ENCODE measurements around the gene TGFB2.

Gene TGFB2

DNA sequence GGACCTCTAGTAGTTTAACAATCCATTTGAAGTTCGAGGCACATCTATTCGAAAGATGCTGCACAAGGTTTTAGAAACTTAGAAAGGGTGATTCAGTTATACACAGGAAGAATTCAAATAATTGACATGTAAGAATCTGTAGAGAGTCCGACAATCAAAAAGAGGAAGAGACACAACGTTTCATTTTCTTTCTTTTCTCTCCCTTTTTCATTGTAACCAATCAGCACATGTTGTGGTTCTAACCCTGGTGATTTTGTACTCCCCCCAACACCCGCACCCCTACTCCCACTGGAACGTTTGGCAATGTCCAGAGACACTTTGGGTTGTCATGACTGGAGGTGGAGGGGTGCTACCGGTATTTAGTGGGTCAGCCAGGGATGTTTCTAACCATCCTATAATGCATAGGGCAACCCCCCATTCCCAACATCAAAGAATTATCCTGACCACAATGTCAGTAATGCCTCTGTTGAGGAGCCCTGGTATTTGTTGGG lies 4.9 kb downstream of the TGFB2 start:
- WGBS (ENCODE audit: extremely low coverage, insufficient coverage, insufficient read length), result no CpG with 5 or more reads among the region's 7 CpGs
- Histone ChIP-seq H2BK120ac (ENCODE audit: insufficient read depth, low read length, poor library complexity) (no peak overlapping the region), H3K79me2 (ENCODE audit: control insufficient read depth, insufficient read depth, low read length, poor library complexity) (no peaks in the 10 kb centered on the region), H4K91ac (ENCODE audit: low read depth, low read length) (no peak overlapping the region), H4K8ac (ENCODE audit: low read depth, low read length) (no peak overlapping the region), H3K4ac (ENCODE audit: low read depth, low read length) (no peak overlapping the region), H3K27ac (ENCODE audit: low read depth, low read length) (no peak overlapping the region), H2BK12ac (ENCODE audit: low read length) (no peak overlapping the region), H2AK5ac (ENCODE audit: low read length) (no peak overlapping the region), H3K14ac (ENCODE audit: low read length) (no peak overlapping the region), H3K4me3 (ENCODE audit: low read depth, low read length) (no peak overlapping the region), H3K23ac (ENCODE audit: low read length) (no peak overlapping the region), H2BK5ac (ENCODE audit: low read depth, low read length, poor library complexity) (no peak overlapping the region), H3K4me2 (ENCODE audit: low read length) (peak overlapping the region; percentile 31), H4K12ac (ENCODE audit: low read depth, low read length) (no peak overlapping the region), H3K27me3 (ENCODE audit: insufficient read depth, low read length) (no peaks in the 10 kb centered on the region), H3K4me1 (ENCODE audit: control insufficient read depth in 1 of 2, insufficient read depth in 2 of 2, low read length in 2 of 2) (no peaks in the 10 kb centered on the region), H3K18ac (ENCODE audit: low read length) (no peak overlapping the region), H3K79me1 (ENCODE audit: low read length) (peaks cover 13% of the 10 kb centered on the region), H2AFZ (ENCODE audit: insufficient read depth, low read length, poor library complexity) (no peak overlapping the region), H3K9ac (ENCODE audit: low read length) (peak overlapping the region; percentile 4), H3K9me3 (ENCODE audit: insufficient read depth, low read depth, low read length) (no peaks in the 10 kb centered on the region), H3K36me3 (ENCODE audit: control insufficient read depth in 1 of 2, insufficient read depth in 2 of 2, low read length in 2 of 2) (no peaks in the 10 kb centered on the region)
- DNase-seq, result no peak

GRCh38 chr1:218350801-218351266 lies 5.7 kb downstream of the TGFB2 start:
- H3K4ac ChIP-seq (ENCODE audit: low read depth, low read length), result no peak overlapping the region
- DNase-seq, result peak; percentile 77 to 94
- H2BK12ac ChIP-seq (ENCODE audit: low read length), result no peak overlapping the region
- no peaks in the 10 kb centered on the region for H3K79me2 ChIP-seq (ENCODE audit: control insufficient read depth, insufficient read depth, low read length, poor library complexity)
- no peak overlapping the region for H4K91ac ChIP-seq (ENCODE audit: low read depth, low read length)
- no peak overlapping the region for H3K9ac ChIP-seq (ENCODE audit: low read length)
- H2BK5ac ChIP-seq (ENCODE audit: low read depth, low read length, poor library complexity), result no peak overlapping the region
- no peak overlapping the region for H2AK5ac ChIP-seq (ENCODE audit: low read length)
- no peak overlapping the region for H2AFZ ChIP-seq (ENCODE audit: insufficient read depth, low read length, poor library complexity)
- H2BK120ac ChIP-seq (ENCODE audit: insufficient read depth, low read length, poor library complexity), result no peak overlapping the region
- H3K23ac ChIP-seq (ENCODE audit: low read length), result no peak overlapping the region
- no peak overlapping the region for H3K4me2 ChIP-seq (ENCODE audit: low read length)
- no peak overlapping the region for H3K27ac ChIP-seq (ENCODE audit: low read depth, low read length)
- H3K36me3 ChIP-seq (ENCODE audit: control insufficient read depth in 1 of 2, insufficient read depth in 2 of 2, low read length in 2 of 2), result no peaks in the 10 kb centered on the region
- H3K4me3 ChIP-seq (ENCODE audit: low read depth, low read length), result no peak overlapping the region
- H3K14ac ChIP-seq (ENCODE audit: low read length), result no peak overlapping the region
- no peaks in the 10 kb centered on the region for H3K4me1 ChIP-seq (ENCODE audit: control insufficient read depth in 1 of 2, insufficient read depth in 2 of 2, low read length in 2 of 2)
- H3K18ac ChIP-seq (ENCODE audit: low read length), result no peak overlapping the region
- H3K9me3 ChIP-seq (ENCODE audit: insufficient read depth, low read depth, low read length), result no peaks in the 10 kb centered on the region
- no CpG with 5 or more reads among the region's 2 CpGs for WGBS (ENCODE audit: extremely low coverage, insufficient coverage, insufficient read length)
- H4K12ac ChIP-seq (ENCODE audit: low read depth, low read length), result no peak overlapping the region
- H3K27me3 ChIP-seq (ENCODE audit: insufficient read depth, low read length), result no peaks in the 10 kb centered on the region
- no peak overlapping the region for H4K8ac ChIP-seq (ENCODE audit: low read depth, low read length)
- peaks cover 7% of the 10 kb centered on the region for H3K79me1 ChIP-seq (ENCODE audit: low read length)

- Histone ChIP-seq H3K9ac (ENCODE audit: low read length) (no peak overlapping the region), H3K4me1 (ENCODE audit: control insufficient read depth in 1 of 2, insufficient read depth in 2 of 2, low read length in 2 of 2) (no peaks in the 10 kb centered on the region), H3K4me3 (ENCODE audit: low read depth, low read length) (no peak overlapping the region), H2BK5ac (ENCODE audit: low read depth, low read length, poor library complexity) (no peak overlapping the region), H3K27me3 (ENCODE audit: insufficient read depth, low read length) (no peaks in the 10 kb centered on the region), H2AK5ac (ENCODE audit: low read length) (no peak overlapping the region), H3K79me2 (ENCODE audit: control insufficient read depth, insufficient read depth, low read length, poor library complexity) (no peaks in the 10 kb centered on the region), H3K14ac (ENCODE audit: low read length) (no peak overlapping the region), H4K91ac (ENCODE audit: low read depth, low read length) (no peak overlapping the region), H2AFZ (ENCODE audit: insufficient read depth, low read length, poor library complexity) (no peak overlapping the region), H3K23ac (ENCODE audit: low read length) (no peak overlapping the region), H3K4me2 (ENCODE audit: low read length) (no peak overlapping the region), H3K18ac (ENCODE audit: low read length) (no peak overlapping the region), H3K27ac (ENCODE audit: low read depth, low read length) (no peak overlapping the region), H3K36me3 (ENCODE audit: control insufficient read depth in 1 of 2, insufficient read depth in 2 of 2, low read length in 2 of 2) (no peaks in the 10 kb centered on the region), H4K12ac (ENCODE audit: low read depth, low read length) (no peak overlapping the region), H2BK12ac (ENCODE audit: low read length) (peak overlapping the region; percentile 27), H4K8ac (ENCODE audit: low read depth, low read length) (no peak overlapping the region), H3K79me1 (ENCODE audit: low read length) (peaks cover 5% of the 10 kb centered on the region), H2BK120ac (ENCODE audit: insufficient read depth, low read length, poor library complexity) (no peak overlapping the region), H3K9me3 (ENCODE audit: insufficient read depth, low read depth, low read length) (no peaks in the 10 kb centered on the region), H3K4ac (ENCODE audit: low read depth, low read length) (no peak overlapping the region)
- no CpG with 5 or more reads among the region's 10 CpGs for WGBS (ENCODE audit: extremely low coverage, insufficient coverage, insufficient read length)
- peak in 1 of 2 donors; percentile 39 for DNase-seq
Measured at GRCh38 chr1:218351391-218352074, 6.4 kb downstream of the TGFB2 start.

DNA sequence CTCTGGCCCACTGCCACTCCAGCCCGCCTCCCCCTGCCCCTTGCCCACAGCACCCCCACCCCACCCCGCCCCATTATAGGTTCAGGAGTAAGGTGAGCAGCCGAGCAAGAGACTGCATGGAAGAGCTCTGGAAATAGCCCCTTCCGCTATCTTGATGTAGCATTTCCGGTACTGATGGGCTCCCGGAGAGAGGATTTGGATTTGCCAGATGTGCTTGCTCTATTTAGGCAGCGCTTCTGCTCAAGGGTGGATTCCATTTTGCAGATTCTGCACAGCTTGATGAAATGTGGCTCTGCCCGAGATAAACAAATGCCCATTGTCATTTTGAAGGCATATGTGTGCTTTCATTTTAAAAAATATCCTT lies 6.9 kb downstream of the TGFB2 start:
- WGBS (ENCODE audit: extremely low coverage, insufficient coverage, insufficient read length), result no CpG with 5 or more reads among the region's 8 CpGs
- Histone ChIP-seq H2BK5ac (ENCODE audit: low read depth, low read length, poor library complexity) (no peak overlapping the region), H3K23ac (ENCODE audit: low read length) (no peak overlapping the region), H3K79me2 (ENCODE audit: control insufficient read depth, insufficient read depth, low read length, poor library complexity) (no peaks in the 10 kb centered on the region), H3K4me2 (ENCODE audit: low read length) (no peak overlapping the region), H4K8ac (ENCODE audit: low read depth, low read length) (no peak overlapping the region), H3K4me1 (ENCODE audit: control insufficient read depth in 1 of 2, insufficient read depth in 2 of 2, low read length in 2 of 2) (no peaks in the 10 kb centered on the region), H3K9me3 (ENCODE audit: insufficient read depth, low read depth, low read length) (no peaks in the 10 kb centered on the region), H2AK5ac (ENCODE audit: low read length) (no peak overlapping the region), H2BK120ac (ENCODE audit: insufficient read depth, low read length, poor library complexity) (no peak overlapping the region), H3K4ac (ENCODE audit: low read depth, low read length) (no peak overlapping the region), H3K14ac (ENCODE audit: low read length) (no peak overlapping the region), H2BK12ac (ENCODE audit: low read length) (no peak overlapping the region), H3K9ac (ENCODE audit: low read length) (no peak overlapping the region), H3K27me3 (ENCODE audit: insufficient read depth, low read length) (no peaks in the 10 kb centered on the region), H3K27ac (ENCODE audit: low read depth, low read length) (no peak overlapping the region), H3K4me3 (ENCODE audit: low read depth, low read length) (no peak overlapping the region), H4K12ac (ENCODE audit: low read depth, low read length) (no peak overlapping the region), H2AFZ (ENCODE audit: insufficient read depth, low read length, poor library complexity) (no peak overlapping the region), H3K79me1 (ENCODE audit: low read length) (no peaks in the 10 kb centered on the region), H3K36me3 (ENCODE audit: control insufficient read depth in 1 of 2, insufficient read depth in 2 of 2, low read length in 2 of 2) (no peaks in the 10 kb centered on the region), H4K91ac (ENCODE audit: low read depth, low read length) (no peak overlapping the region), H3K18ac (ENCODE audit: low read length) (no peak overlapping the region)
- no peak for DNase-seq

All from trophoblast cell (in vitro differentiated cells and primary cell).